ENCODE measurements around the gene ZMIZ2. TPM values are rescaled to one million over a fixed set of nuclear protein-coding genes. Genes with fewer than 3 reads are reported as not detected.

The ZMIZ2 gene
- total RNA-seq, 1 experiment from 2014 or later: 91.3 TPM

- no peaks in the 10 kb centered on the region for H3K27me3 ChIP-seq (ENCODE audit: insufficient read depth, low read length)
- H3K9me3 ChIP-seq (ENCODE audit: control insufficient read depth in 1 of 2, insufficient read depth in 1 of 2, low read depth in 1 of 2, low read length in 2 of 2): no peaks in the 10 kb centered on the region
- no peak overlapping the region for H3K9ac ChIP-seq (ENCODE audit: low read length)
- H3K36me3 ChIP-seq (ENCODE audit: control insufficient read depth in 1 of 2, insufficient read depth in 2 of 2, low read length in 2 of 2): no peaks in the 10 kb centered on the region
- H3K4me3 ChIP-seq (replicated peaks in 1 of 2; ENCODE audit: low read depth in 1 of 2, low read length in 2 of 2): no peak overlapping the region
- TF ChIP-seq MAX (IDR thresholded peaks at IDR 0.05) (no peak), ELF1 (IDR thresholded peaks at IDR 0.05; ENCODE audit: borderline replicate concordance, low read depth) (no peak), FOSL1 (IDR thresholded peaks at IDR 0.05; ENCODE audit: low read depth) (no peak), CBX3 (IDR thresholded peaks at IDR 0.05; ENCODE audit: low read depth) (no peak), ZBTB33 (IDR thresholded peaks at IDR 0.05; ENCODE audit: extremely low read depth, insufficient replicate concordance, low read length) (no peak)
- no peaks in the 10 kb centered on the region for H3K9me2 ChIP-seq (ENCODE audit: insufficient read depth)
- ChIA-PET POLR2A (no interaction called here), RAD21 (ENCODE audit: low non-redundant PET in 1 of 2, low total read pairs in 2 of 2, uncharacterized antibody in 2 of 2, unreplicated experiment in 2 of 2) (no interaction called here), CTCF (no interaction called here)
- no peaks in the 10 kb centered on the region for H3K4me1 ChIP-seq (ENCODE audit: control insufficient read depth in 1 of 2, insufficient read depth in 2 of 2, low read length in 2 of 2)
- no peak for DNase-seq (ENCODE audit: low read depth, low spot score)
- BruUV-seq (replicated peaks): no TSS peak
- no peaks in the 10 kb centered on the region for H4K20me1 ChIP-seq (ENCODE audit: insufficient read depth)
- H3K79me2 ChIP-seq (ENCODE audit: insufficient read depth, low read length): no peaks in the 10 kb centered on the region
- no peak overlapping the region for H3K4me2 ChIP-seq (ENCODE audit: low read length)
- H2AFZ ChIP-seq (ENCODE audit: low read depth, low read length, poor library complexity, severe bottlenecking): no peak overlapping the region
- no peak for ATAC-seq
- no peak overlapping the region for H3K27ac ChIP-seq (ENCODE audit: low read depth, low read length)
- intact Hi-C loops (cut with micrococcal nuclease): no loop called here
Measured at GRCh38 chr7:44775383-44776107, 26.9 kb downstream of the ZMIZ2 start.

- no peak overlapping the region for H3K27ac ChIP-seq (ENCODE audit: low read depth, low read length)
- H3K4me1 ChIP-seq (ENCODE audit: control insufficient read depth in 1 of 2, insufficient read depth in 2 of 2, low read length in 2 of 2): no peaks in the 10 kb centered on the region
- H3K9me2 ChIP-seq (ENCODE audit: insufficient read depth): no peaks in the 10 kb centered on the region
- H3K36me3 ChIP-seq (ENCODE audit: control insufficient read depth in 1 of 2, insufficient read depth in 2 of 2, low read length in 2 of 2): no peaks in the 10 kb centered on the region
- POLR2A ChIA-PET: no interaction called here
- no peak overlapping the region for H3K4me3 ChIP-seq (replicated peaks in 1 of 2; ENCODE audit: low read depth in 1 of 2, low read length in 2 of 2)
- H2AFZ ChIP-seq (ENCODE audit: low read depth, low read length, poor library complexity, severe bottlenecking): no peak overlapping the region
- intact Hi-C loops (cut with micrococcal nuclease): no loop called here
- RAD21 ChIA-PET (ENCODE audit: low non-redundant PET in 1 of 2, low total read pairs in 2 of 2, uncharacterized antibody in 2 of 2, unreplicated experiment in 2 of 2): no interaction called here
- CTCF ChIA-PET: no interaction called here
- H3K79me2 ChIP-seq (ENCODE audit: insufficient read depth, low read length): no peaks in the 10 kb centered on the region
- H3K9me3 ChIP-seq (ENCODE audit: control insufficient read depth in 1 of 2, insufficient read depth in 1 of 2, low read depth in 1 of 2, low read length in 2 of 2): no peaks in the 10 kb centered on the region
- H4K20me1 ChIP-seq (ENCODE audit: insufficient read depth): no peaks in the 10 kb centered on the region
- H3K4me2 ChIP-seq (ENCODE audit: low read length): no peak overlapping the region
- DNase-seq (ENCODE audit: low read depth, low spot score) (no peak), ATAC-seq (no peak)
- no peak overlapping the region for H3K9ac ChIP-seq (ENCODE audit: low read length)
- H3K27me3 ChIP-seq (ENCODE audit: insufficient read depth, low read length): no peaks in the 10 kb centered on the region
- BruUV-seq (replicated peaks): no TSS peak
- TF ChIP-seq CBX3 (IDR thresholded peaks at IDR 0.05; ENCODE audit: low read depth): no peak
- TF ChIP-seq ZNF274 (IDR thresholded peaks at IDR 0.05; ENCODE audit: low read depth, low read length): no peak
- TF ChIP-seq YY1 (IDR thresholded peaks at IDR 0.05; ENCODE audit: extremely low read depth, insufficient replicate concordance, low read depth, low read length): no peak
- TF ChIP-seq SIN3A (IDR thresholded peaks at IDR 0.05; ENCODE audit: low read depth): no peak
- no peak for TF ChIP-seq ZFX (IDR thresholded peaks at IDR 0.05)
- TF ChIP-seq JUND (IDR thresholded peaks at IDR 0.05): no peak
- TF ChIP-seq ELF1 (IDR thresholded peaks at IDR 0.05; ENCODE audit: borderline replicate concordance, low read depth): no peak
- TF ChIP-seq ZBTB33 (IDR thresholded peaks at IDR 0.05; ENCODE audit: extremely low read depth, insufficient replicate concordance, low read length): no peak
- TF ChIP-seq TCF7L2 (IDR thresholded peaks at IDR 0.05; ENCODE audit: borderline replicate concordance, extremely low read depth, insufficient read depth, insufficient read length): no peak
- TF ChIP-seq CTCF (IDR thresholded peaks at IDR 0.05 in 2 of 3, conservative IDR thresholded peaks at IDR 0.05 in 1 of 3; ENCODE audit: borderline replicate concordance in 1 of 3, insufficient read depth in 1 of 3, low read depth in 2 of 3, low read length in 2 of 3): no peak
- no peak for TF ChIP-seq SRF (IDR thresholded peaks at IDR 0.05; ENCODE audit: low read depth)
Measured at GRCh38 chr7:44776211-44776610, 27.6 kb downstream of the ZMIZ2 start.

Measured in HCT116 (cell line).